ENCODE data around the gene RNGTT.

GRCh38 chr6:88864359-88865054 is 98.9 kb downstream of the RNGTT start:
- TF ChIP-seq CTCF (optimal IDR thresholded peaks at IDR 0.05 in 1 of 3, IDR thresholded peaks at IDR 0.05 in 1 of 3, conservative IDR thresholded peaks at IDR 0.05 in 1 of 3; ENCODE audit: extremely low read depth in 1 of 3, insufficient read depth in 2 of 3, low read length in 3 of 3) (no peak), EZH2 (IDR thresholded peaks at IDR 0.05; ENCODE audit: low read length) (no peak)
